Loucy (cell line): ENCODE results near the gene ABCB11.

Experiments used
- H2AFZ ChIP-seq: fragments of 200-600 bp; sonication (generic); 2 replicates; pipeline ENCODE4 v1.6.0; 2016; ENCODE audit warnings: antibody characterized with exemption, mild to moderate bottlenecking, low read length, moderate library complexity
- H3F3A ChIP-seq: fragments of 200-600 bp; 2 replicates; pipeline ENCODE4 v1.6.0; 2016; ENCODE audit warnings: antibody characterized with exemption, low read depth, mild to moderate bottlenecking
- H3K27me3 ChIP-seq: fragments of 200-600 bp; sonication (generic); 2 replicates; pipeline ENCODE4 v1.6.1; 2014; ENCODE audit warnings: low read length, mild to moderate bottlenecking; ENCODE audit not compliant: insufficient read depth, poor library complexity, severe bottlenecking
- H3K36me3 ChIP-seq: fragments of 200-600 bp; sonication (generic); 2 replicates; pipeline ENCODE4 v1.6.1; 2016; ENCODE audit warnings: low read length; ENCODE audit not compliant: insufficient read depth
- H3K4me1 ChIP-seq: fragments of 200-600 bp; sonication (generic); 2 replicates; pipeline ENCODE4 v1.5.1; 2014; ENCODE audit warnings: low read length, mild to moderate bottlenecking; ENCODE audit not compliant: insufficient read depth, poor library complexity, severe bottlenecking
- H3K4me2 ChIP-seq: fragments of 200-600 bp; sonication (generic); 2 replicates; pipeline ENCODE4 v1.6.0; 2014; ENCODE audit warnings: antibody characterized with exemption, low read length, low read depth, mild to moderate bottlenecking; ENCODE audit not compliant: poor library complexity, severe bottlenecking
- H3K4me3 ChIP-seq: fragments of 200-600 bp; sonication (generic); 2 replicates; pipeline ENCODE4 v1.5.1; 2014; ENCODE audit warnings: low read length, mild to moderate bottlenecking, mixed read lengths; ENCODE audit not compliant: poor library complexity, severe bottlenecking
- H3K79me2 ChIP-seq: fragments of 200-600 bp; sonication (generic); 2 replicates; pipeline ENCODE4 v1.6.1; 2014; ENCODE audit warnings: low read length; ENCODE audit not compliant: insufficient read depth
- H3K9ac ChIP-seq: fragments of 200-600 bp; sonication (generic); 2 replicates; pipeline ENCODE4 v1.6.0; 2014; ENCODE audit warnings: mild to moderate bottlenecking, low read depth, low read length, moderate library complexity; ENCODE audit not compliant: poor library complexity, severe bottlenecking
- H3K9me2 ChIP-seq: fragments of 200-600 bp; sonication (generic); replicated peaks from 2 replicates; pipeline ENCODE4 v1.6.1; 2016; ENCODE audit warnings: low read depth, low read length, mixed read lengths
- H3K9me3 ChIP-seq: fragments of 200-600 bp; sonication (generic); 2 replicates; pipeline ENCODE4 v1.6.1; 2014; ENCODE audit warnings: mild to moderate bottlenecking, antibody characterized with exemption, low read length, low read depth; ENCODE audit not compliant: insufficient read depth
- H4K20me1 ChIP-seq: fragments of 200-600 bp; sonication (generic); 2 replicates; pipeline ENCODE4 v1.6.0; 2014; ENCODE audit warnings: antibody characterized with exemption, low read length, mild to moderate bottlenecking; ENCODE audit not compliant: insufficient read depth, poor library complexity, severe bottlenecking
- CTCF ChIP-seq: fragments of 200-600 bp; sonication (generic); conservative IDR thresholded peaks from 2 replicates; pipeline ENCODE4 v1.5.1; 2014; ENCODE audit warnings: mild to moderate bottlenecking, antibody characterized with exemption, low read length
- EZH2phosphoT487 ChIP-seq: fragments of 200-600 bp; IDR thresholded peaks from 2 replicates; pipeline ENCODE4 v1.6.1; 2018; ENCODE audit warnings: antibody characterized with exemption, mild to moderate bottlenecking, moderate library complexity, borderline replicate concordance

ABCB11 gene

GRCh38 chr2:168997794-168998193 is 33.3 kb downstream of the ABCB11 start:
- Histone ChIP-seq H3K9me3 (no peaks in the 10 kb centered on the region; the same call in 1 of the 2 replicates), H3K27me3 (no peaks in the 10 kb centered on the region), H3K79me2 (no peaks in the 10 kb centered on the region), H3K4me3 (no peak overlapping the region), H3K4me1 (peaks cover 51% of the 10 kb centered on the region), H3K36me3 (no peaks in the 10 kb centered on the region), H3F3A (peaks cover 19% of the 10 kb centered on the region; the same call in 1 of the 2 replicates), H2AFZ (no peak overlapping the region), H3K9me2 (no peaks in the 10 kb centered on the region), H3K9ac (no peak overlapping the region), H3K4me2 (peak overlapping the region; percentile 49), H4K20me1 (no peaks in the 10 kb centered on the region)
- TF ChIP-seq EZH2phosphoT487 = no peak
- no peak for TF ChIP-seq CTCF

- TF ChIP-seq CTCF = no peak
- TF ChIP-seq EZH2phosphoT487 = no peak
- no peak overlapping the region for H3K4me3 ChIP-seq
These were observed 34.0 kb downstream of the ABCB11 start for GRCh38 chr2:168997118-168997521.

GRCh38 chr2:168995744-168996143 is 35.4 kb downstream of the ABCB11 start:
- Histone ChIP-seq H3K4me1 (peaks cover 41% of the 10 kb centered on the region), H3K27me3 (no peaks in the 10 kb centered on the region), H2AFZ (no peak overlapping the region), H3K9me2 (no peaks in the 10 kb centered on the region), H3K9ac (no peak overlapping the region), H3K36me3 (no peaks in the 10 kb centered on the region), H3K4me2 (peak overlapping the region; percentile 13), H3F3A (peaks cover 19% of the 10 kb centered on the region; the same call in 1 of the 2 replicates), H3K79me2 (no peaks in the 10 kb centered on the region), H4K20me1 (no peaks in the 10 kb centered on the region), H3K4me3 (no peak overlapping the region), H3K9me3 (no peaks in the 10 kb centered on the region)
- TF ChIP-seq CTCF = no peak
- TF ChIP-seq EZH2phosphoT487 = no peak

More at GRCh38 chr2:168997118-168997521, 34.0 kb downstream of the ABCB11 start:
- Histone ChIP-seq H4K20me1 (no peaks in the 10 kb centered on the region), H3K4me2 (no peak overlapping the region), H3K36me3 (no peaks in the 10 kb centered on the region), H3K9ac (no peak overlapping the region), H3K9me2 (no peaks in the 10 kb centered on the region), H3K79me2 (no peaks in the 10 kb centered on the region), H3K4me1 (peaks cover 51% of the 10 kb centered on the region), H3K27me3 (no peaks in the 10 kb centered on the region), H3F3A (peaks cover 19% of the 10 kb centered on the region; the same call in 1 of the 2 replicates), H3K9me3 (no peaks in the 10 kb centered on the region), H2AFZ (0 out of 2 replicates have a peak overlapping the region, but pooled peaks have one; percentile 48)
